Measurements from ENCODE around the gene SLCO1A2.

The SLCO1A2 gene

GRCh38 chr12:21234395-21234794, 100.3 kb downstream of the SLCO1A2 start:
- TF ChIP-seq CTCF (IDR thresholded peaks at IDR 0.05), result no peak

DNA sequence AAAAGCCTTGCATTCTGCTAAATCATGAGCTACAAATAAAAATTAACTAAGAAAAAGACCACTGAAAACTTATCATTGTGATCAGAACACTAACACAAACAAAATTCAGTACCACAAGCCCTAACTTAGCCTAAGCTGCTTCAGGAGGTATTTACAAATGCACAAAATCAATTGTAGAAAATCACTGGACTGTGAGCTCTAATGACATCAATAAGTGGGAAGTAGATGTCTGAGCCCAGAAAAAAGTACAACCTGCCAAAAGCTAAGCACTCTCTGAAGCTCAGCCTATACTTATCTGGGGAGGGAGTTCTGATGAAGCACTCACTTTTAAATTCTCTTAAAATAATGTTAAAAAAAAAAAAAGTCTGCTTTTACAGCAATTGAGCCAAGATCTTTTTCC, 110.8 kb downstream of the SLCO1A2 start:
- TF ChIP-seq CTCF (IDR thresholded peaks at IDR 0.05), result no peak

- TF ChIP-seq CTCF (IDR thresholded peaks at IDR 0.05), result no peak
Measured at GRCh38 chr12:21221778-21222177, 112.9 kb downstream of the SLCO1A2 start.

DNA sequence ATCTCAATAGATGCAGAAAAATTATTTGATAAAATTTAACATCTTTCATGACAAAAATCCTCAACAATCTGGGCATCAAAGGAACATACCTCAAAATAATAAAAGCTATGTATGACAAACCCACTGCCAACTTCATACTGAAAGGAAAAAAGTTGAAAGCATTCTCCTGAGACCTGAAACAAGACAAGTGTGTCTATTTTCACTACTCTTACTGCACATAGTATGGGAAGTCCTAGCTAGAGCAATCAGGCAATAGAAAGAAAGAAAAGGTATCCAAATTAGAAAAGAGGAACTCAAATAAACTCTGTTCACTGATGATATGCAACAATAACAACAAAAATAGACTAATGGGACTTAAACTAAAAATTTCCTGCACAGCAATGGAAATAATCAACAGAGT, 113.6 kb downstream of the SLCO1A2 start:
- no peak for TF ChIP-seq CTCF (IDR thresholded peaks at IDR 0.05)

DNA sequence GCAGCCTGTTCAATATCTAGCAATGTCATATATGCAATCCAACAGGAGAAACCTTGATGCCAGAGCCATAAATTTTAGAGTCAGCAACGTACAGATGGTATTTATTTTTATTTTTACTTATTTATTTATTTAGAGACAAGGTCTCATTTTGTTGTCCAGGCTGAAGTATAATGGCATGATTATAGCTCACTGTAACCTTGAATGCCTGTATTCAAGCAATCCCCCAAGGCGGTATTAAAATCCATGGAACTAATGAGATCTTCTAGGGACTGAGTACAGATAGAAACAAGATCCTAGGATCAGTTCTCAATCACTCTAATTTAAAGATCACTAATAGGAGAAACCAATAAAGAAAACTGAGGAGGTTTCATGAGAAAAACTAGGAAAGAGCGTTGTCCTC, 114.5 kb downstream of the SLCO1A2 start:
- TF ChIP-seq CTCF (IDR thresholded peaks at IDR 0.05), result no peak

- TF ChIP-seq CTCF (IDR thresholded peaks at IDR 0.05), result no peak
Measured at GRCh38 chr12:21219206-21219605, 115.5 kb downstream of the SLCO1A2 start.

All from LNCAP (cell line).